ENCODE data around the gene SETD1A. TPM values are rescaled to one million over a fixed set of nuclear protein-coding genes. Genes with fewer than 3 reads are reported as not detected.
A peak's percentile ranks its signal among the peaks of the same experiment; 100 is the strongest.
"Not testable (repeated sequence)": the region's sequence is repeated elsewhere in the genome, so short reads cannot be mapped to it uniquely, and the experiment has no call there.

The SETD1A gene
- total RNA-seq, 1 experiment from 2014 or later, result 2.2 TPM

DNA sequence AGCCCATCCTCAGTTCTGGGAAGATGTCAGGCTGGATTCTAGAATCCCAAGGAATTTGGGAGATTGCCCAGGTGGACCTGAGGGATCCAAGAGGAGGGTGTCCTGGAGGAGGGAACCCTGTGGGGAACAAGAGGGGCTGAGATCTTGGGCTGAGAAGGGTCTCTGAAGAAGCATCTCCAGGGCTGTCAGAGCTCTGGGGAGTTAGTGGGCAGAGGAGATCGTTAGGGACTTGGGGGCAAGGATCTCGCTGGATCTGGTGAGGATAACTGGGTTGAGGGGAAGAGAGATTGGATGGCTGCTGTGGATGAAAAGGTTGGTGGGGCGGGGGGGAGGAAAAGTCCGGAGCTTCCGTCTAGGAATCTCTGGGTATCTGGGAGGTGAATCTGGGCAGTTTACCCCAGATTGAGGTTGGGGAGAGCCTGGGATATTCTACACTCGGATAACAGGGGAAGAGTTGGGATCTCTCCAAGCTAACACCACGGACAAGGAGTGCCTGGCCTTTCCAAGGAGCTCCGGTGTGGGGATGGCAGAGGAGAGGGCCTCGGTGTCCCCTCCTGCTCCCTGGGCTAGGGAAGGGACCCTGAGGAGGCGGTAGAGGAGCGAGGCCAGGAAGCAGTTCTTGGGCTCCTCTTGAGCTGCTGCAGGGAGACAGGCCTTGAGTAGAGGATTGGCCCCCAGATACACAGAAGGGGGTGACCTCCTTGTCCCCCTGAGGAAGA is 32.5 kb upstream of the SETD1A start:
- no peak overlapping the region for H3K27ac ChIP-seq
- H3K27me3 ChIP-seq (replicated peaks), result no peaks in the 10 kb centered on the region
- peak overlapping the region; percentile 57; the same call in 1 of the 2 replicates for H3K4me3 ChIP-seq
- H3K36me3 ChIP-seq, result peaks cover 12% of the 10 kb centered on the region
- DNase-seq (ENCODE audit: low read depth in 1 of 2, low spot score in 2 of 2), result no peak
- no peaks in the 10 kb centered on the region for H3K4me1 ChIP-seq (replicated peaks)
- no peaks in the 10 kb centered on the region for H3K9me3 ChIP-seq (replicated peaks)

DNA sequence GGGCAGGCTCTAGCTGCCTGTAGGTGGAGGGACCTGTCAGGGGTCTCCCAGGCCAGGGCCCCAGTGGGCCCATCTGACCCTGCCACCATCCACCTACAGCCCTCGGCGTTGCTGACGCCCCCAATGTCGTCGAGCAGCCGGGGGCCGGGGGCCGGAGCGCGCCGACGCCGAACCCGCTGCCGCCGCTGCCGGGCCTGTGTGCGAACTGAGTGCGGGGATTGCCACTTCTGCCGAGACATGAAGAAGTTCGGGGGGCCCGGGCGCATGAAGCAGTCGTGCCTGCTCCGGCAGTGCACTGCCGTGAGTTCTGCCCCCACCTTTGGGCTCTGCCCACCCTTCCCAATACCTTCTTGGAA is 31.9 kb upstream of the SETD1A start:
- DNase-seq (ENCODE audit: low read depth in 1 of 2, low spot score in 2 of 2), result no peak
- Histone ChIP-seq H3K4me1 (replicated peaks) (no peaks in the 10 kb centered on the region), H3K36me3 (peaks cover 17% of the 10 kb centered on the region), H3K27ac (no peak overlapping the region), H3K4me3 (no peak overlapping the region), H3K27me3 (replicated peaks) (no peaks in the 10 kb centered on the region), H3K9me3 (replicated peaks) (no peaks in the 10 kb centered on the region)

DNA sequence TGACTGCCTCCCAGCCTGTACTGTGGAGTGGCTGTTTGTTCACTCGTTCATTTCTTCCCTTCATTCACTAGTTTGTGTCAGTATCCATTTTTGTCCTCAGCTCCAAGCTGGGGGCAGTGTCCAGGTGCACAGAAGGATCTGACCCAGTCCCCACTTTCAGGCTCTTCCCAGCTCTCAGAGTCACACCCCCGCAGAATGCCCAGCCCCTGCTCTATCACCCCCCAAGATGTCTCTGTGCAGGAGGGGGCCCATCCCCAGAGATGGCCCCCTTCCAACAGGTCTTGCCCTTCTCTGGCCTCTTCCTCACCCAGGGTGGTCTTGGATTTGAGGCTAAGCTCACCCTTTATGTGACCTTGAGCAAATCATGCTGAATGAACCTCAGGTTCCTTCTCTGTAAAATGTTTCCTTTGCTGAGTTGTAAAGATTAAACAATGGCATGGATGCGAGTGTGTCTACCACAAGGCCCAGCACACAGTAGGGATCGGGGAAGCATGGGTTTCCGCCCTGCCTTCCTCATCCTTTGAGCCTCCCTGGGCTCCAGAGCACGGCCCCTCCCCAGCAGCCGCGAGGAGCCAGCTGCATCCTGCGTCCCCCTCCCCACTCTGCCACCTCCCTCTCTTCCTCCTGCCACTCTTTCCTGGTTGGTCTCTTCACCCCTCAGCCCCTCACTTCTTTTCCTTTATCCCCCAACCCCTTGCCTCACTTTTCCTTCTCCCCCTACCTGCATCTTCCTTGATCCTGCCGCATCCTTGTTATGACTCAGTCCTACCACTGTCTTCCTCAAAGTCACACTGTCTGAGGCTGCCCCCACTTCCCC is 31.4 kb upstream of the SETD1A start:
- no peak overlapping the region for H3K27ac ChIP-seq
- peaks cover 23% of the 10 kb centered on the region for H3K36me3 ChIP-seq
- H3K27me3 ChIP-seq (replicated peaks), result no peaks in the 10 kb centered on the region
- no peak for DNase-seq (ENCODE audit: low read depth in 1 of 2, low spot score in 2 of 2)
- H3K9me3 ChIP-seq (replicated peaks), result no peaks in the 10 kb centered on the region
- H3K4me3 ChIP-seq, result no peak overlapping the region
- H3K4me1 ChIP-seq (replicated peaks), result no peaks in the 10 kb centered on the region

DNA sequence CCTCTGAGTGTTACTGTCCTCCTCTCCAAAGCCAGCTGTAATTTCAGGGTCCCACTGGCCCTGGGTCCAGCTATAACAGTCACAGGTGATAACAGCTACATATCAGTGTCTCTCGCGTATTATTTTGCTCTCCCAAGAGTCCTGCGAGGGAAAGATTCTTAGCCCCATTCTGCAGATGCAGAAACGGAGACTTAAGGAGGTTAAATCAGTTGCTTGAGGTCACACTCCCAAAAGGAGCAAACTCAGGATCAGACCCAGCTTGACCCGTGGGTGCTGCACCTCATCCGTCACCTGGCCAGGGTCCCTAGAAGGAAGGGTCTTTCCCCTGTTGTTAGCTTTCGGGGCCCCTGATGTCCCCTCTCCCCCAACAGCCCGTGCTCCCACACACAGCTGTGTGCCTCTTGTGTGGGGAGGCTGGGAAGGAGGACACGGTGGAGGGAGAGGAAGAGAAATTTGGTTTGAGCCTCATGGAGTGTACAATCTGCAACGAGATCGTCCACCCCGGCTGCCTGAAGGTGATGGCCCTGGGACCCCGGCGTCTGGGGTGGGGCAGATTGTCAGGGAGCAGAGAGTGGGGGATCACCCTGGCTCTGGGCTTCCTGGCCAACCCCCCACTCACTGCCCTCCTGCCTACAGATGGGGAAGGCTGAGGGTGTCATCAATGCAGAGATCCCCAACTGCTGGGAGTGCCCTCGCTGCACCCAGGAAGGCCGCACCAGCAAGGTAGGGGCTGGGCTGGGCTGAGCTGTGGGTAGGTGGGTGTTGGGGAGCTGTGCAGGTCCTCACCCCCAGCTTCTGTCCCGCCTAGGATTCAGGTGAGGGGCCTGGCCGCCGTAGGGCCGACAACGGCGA is 30.4 kb upstream of the SETD1A start:
- peaks cover 29% of the 10 kb centered on the region for H3K36me3 ChIP-seq
- H3K4me3 ChIP-seq, result no peak overlapping the region
- H3K9me3 ChIP-seq (replicated peaks), result no peaks in the 10 kb centered on the region
- H3K27me3 ChIP-seq (replicated peaks), result no peaks in the 10 kb centered on the region
- no peaks in the 10 kb centered on the region for H3K4me1 ChIP-seq (replicated peaks)
- no peak for DNase-seq (ENCODE audit: low read depth in 1 of 2, low spot score in 2 of 2)
- no peak overlapping the region for H3K27ac ChIP-seq

DNA sequence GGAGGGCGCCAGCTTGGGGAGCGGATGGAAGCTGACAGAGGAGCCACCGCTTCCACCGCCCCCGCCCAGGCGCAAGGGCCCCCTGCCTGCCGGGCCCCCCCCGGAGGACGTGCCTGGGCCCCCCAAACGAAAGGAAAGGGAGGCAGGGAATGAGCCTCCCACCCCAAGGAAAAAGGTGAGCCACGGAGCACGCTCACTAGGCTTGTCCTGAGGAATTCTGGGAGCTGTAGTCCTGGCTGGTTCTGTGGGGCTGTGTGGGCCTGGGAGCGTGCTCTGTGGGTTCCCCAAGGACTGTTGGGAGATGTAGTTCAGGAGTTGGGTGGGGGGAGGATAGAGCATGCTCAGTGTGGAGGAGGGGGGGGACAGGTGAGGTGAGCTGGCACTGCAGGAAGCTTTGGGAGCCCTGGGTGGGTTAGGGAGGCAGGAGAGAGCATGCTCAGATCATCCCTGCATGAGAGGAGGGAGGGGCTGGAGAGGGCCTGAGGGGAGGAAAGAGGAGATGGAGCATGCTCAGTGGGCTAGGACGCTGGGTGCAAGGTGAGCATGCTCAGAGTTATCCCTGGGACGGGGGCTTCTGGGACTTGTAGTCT is 29.7 kb upstream of the SETD1A start:
- DNase-seq (ENCODE audit: low read depth in 1 of 2, low spot score in 2 of 2), result no peak
- H3K27ac ChIP-seq, result no peak overlapping the region
- H3K27me3 ChIP-seq (replicated peaks), result no peaks in the 10 kb centered on the region
- no peaks in the 10 kb centered on the region for H3K4me1 ChIP-seq (replicated peaks)
- H3K4me3 ChIP-seq, result no peak overlapping the region
- H3K9me3 ChIP-seq (replicated peaks), result no peaks in the 10 kb centered on the region
- peaks cover 29% of the 10 kb centered on the region for H3K36me3 ChIP-seq

DNA sequence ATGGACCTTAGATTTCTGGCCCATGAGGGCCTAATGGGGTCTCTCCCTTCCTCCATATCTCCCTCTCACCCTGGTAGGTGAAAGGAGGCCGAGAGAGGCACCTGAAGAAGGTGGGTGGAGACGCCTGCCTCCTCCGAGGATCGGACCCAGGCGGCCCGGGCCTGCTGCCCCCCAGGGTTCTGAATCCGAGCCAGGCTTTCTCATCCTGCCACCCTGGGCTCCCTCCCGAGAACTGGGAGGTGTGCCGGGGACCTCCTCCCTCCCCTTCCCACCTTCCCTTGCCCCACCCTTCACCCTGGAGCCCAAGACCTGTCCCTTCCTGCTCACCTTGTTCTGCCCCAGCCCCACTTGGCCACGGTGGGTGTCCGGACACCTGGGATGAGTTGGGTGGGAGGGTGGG is 29.2 kb upstream of the SETD1A start:
- H3K4me1 ChIP-seq (replicated peaks), result no peaks in the 10 kb centered on the region
- DNase-seq (ENCODE audit: low read depth in 1 of 2, low spot score in 2 of 2), result no peak
- no peaks in the 10 kb centered on the region for H3K9me3 ChIP-seq (replicated peaks)
- H3K36me3 ChIP-seq, result peaks cover 29% of the 10 kb centered on the region
- no peak overlapping the region for H3K4me3 ChIP-seq
- no peak overlapping the region for H3K27ac ChIP-seq
- H3K27me3 ChIP-seq (replicated peaks), result no peaks in the 10 kb centered on the region

DNA sequence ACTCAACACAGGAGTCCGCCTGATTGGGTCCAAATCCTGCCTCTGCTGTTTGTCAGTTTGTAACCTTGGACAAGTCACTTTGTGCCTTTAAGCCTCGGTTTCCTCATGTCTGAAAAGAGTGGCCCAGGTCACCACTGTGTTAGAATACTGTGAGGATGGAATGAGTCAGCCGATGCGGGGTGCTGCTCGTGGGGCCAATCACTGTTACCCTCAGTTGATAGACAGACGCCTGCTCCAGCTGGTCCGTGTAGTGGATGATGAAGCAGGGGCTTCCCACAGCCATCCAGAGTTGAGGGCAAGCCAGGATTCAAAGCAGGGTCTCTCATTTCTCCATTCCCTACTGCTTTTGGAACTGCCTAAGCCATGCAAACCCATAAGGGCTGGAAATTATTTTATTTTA is 28.4 kb upstream of the SETD1A start:
- DNase-seq (ENCODE audit: low read depth in 1 of 2, low spot score in 2 of 2), result no peak
- H3K27me3 ChIP-seq (replicated peaks), result no peaks in the 10 kb centered on the region

DNA sequence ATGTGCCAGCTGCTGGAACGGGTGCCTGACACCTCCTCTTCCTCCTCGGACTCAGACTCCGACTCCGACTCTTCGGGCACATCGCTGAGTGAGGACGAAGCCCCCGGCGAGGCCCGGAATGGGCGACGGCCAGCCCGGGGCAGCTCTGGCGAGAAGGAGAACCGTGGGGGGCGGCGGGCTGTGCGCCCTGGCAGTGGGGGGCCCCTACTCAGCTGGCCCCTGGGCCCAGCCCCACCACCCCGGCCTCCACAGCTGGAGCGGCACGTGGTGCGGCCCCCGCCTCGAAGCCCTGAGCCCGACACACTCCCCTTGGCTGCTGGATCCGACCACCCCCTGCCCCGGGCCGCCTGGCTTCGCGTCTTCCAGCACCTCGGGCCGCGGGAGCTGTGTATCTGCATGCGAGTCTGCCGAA is 27.4 kb upstream of the SETD1A start:
- Histone ChIP-seq H3K36me3 (peaks cover 36% of the 10 kb centered on the region), H3K4me3 (no peak overlapping the region), H3K9me3 (replicated peaks) (no peaks in the 10 kb centered on the region), H3K27me3 (replicated peaks) (no peaks in the 10 kb centered on the region), H3K27ac (no peak overlapping the region), H3K4me1 (replicated peaks) (no peaks in the 10 kb centered on the region)
- no peak for DNase-seq (ENCODE audit: low read depth in 1 of 2, low spot score in 2 of 2)

More for the DNA sequence above, 28.4 kb upstream of the SETD1A start:
- no peak overlapping the region for H3K4me3 ChIP-seq
- no peak overlapping the region for H3K27ac ChIP-seq
- no peaks in the 10 kb centered on the region for H3K9me3 ChIP-seq (replicated peaks)
- no peaks in the 10 kb centered on the region for H3K4me1 ChIP-seq (replicated peaks)
- peaks cover 29% of the 10 kb centered on the region for H3K36me3 ChIP-seq

DNA sequence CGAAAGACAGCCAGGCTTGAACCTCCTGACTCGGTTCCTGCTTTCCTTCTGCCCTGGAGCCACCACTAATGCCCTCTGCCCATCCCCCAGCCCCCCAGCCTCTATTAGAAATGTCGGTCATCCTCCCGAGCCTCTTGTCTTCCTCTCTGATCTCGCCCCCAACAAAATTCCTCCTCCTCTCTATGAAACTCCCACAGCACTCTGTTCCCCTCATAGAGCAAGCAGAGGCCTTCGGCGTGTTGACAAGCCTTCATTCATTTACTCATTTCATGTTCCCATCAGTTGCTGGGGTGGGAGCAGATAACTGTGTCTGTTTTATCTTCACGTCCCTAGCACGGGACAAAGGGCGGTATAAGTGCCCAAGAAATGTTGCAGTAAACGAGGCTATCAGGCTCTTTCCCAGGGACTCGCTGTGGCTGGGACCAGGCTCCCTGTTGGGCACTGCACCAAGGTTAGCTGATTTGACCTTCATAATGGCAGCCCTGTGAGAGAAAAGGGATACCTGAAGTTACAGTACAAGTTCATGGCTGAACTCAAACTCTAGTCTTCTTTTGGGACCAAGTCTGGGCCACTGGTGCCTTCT is 26.4 kb upstream of the SETD1A start:
- Histone ChIP-seq H3K4me3 (no peak overlapping the region), H3K27me3 (replicated peaks) (no peaks in the 10 kb centered on the region), H3K36me3 (peaks cover 44% of the 10 kb centered on the region)

DNA sequence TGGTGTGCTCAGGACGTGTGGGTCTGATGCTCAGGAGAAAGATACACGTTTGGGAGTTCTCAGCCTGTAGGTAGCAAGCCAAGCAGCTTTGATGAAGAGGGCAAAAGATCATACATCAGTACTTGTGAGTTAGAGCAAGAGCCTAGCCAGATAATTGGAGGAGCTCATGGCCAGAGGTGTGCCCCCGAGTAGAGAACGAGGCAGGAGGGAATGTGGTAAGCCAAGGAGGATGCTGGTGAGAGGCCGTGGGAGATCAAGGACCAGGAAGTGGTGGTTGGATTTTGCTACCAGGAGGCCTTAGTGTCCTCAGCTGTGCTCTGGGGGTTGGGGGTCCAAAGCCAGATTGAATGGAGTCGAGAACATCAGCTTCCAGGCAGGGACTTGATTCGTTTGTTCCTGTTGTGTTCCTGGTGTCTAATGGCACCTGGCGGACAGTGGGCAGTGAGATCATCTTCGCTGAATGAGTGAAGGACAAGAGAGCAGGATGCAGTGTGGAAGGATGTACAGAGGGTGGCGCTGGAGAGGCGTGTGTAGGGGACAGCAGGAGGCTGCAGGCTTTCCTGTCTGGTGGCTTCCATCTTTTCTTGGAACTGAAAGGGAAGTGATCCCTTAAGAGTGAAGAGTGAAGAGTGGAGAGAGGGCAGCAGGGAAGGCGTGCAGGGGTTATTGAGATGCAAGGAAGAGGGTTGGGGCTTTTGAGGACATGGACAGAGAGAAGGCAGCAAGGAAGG is 22.6 kb upstream of the SETD1A start:
- Histone ChIP-seq H3K36me3 (peaks cover 36% of the 10 kb centered on the region), H3K4me1 (replicated peaks) (no peaks in the 10 kb centered on the region), H3K4me3 (no peak overlapping the region), H3K9me3 (replicated peaks) (no peaks in the 10 kb centered on the region), H3K27ac (no peak overlapping the region), H3K27me3 (replicated peaks) (no peaks in the 10 kb centered on the region)
- DNase-seq (ENCODE audit: low read depth in 1 of 2, low spot score in 2 of 2), result no peak

More for the DNA sequence above, 26.4 kb upstream of the SETD1A start:
- Histone ChIP-seq H3K4me1 (replicated peaks) (no peaks in the 10 kb centered on the region), H3K9me3 (replicated peaks) (no peaks in the 10 kb centered on the region), H3K27ac (no peak overlapping the region)
- no peak for DNase-seq (ENCODE audit: low read depth in 1 of 2, low spot score in 2 of 2)

DNA sequence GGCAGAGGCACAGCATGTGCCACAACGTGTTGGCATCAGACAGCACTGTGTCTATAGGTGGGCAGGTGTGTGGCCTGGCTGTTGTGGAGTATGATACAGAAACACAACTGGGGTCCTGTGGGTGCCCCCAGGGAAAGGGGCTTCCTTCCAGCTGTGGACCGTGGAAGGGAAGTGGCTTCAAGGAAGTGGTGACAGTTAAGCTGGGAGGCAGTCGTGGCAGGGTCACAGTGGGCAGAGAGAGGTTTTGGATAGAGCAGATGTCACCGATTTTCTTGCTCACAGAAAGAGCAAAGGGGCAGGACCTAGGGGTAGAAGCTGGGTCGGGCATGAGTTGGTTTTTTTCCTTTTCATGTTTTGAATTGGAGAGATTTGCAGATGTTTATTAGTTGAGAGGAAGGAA is 19.9 kb upstream of the SETD1A start:
- H3K36me3 ChIP-seq, result peaks cover 28% of the 10 kb centered on the region
- DNase-seq (ENCODE audit: low read depth in 1 of 2, low spot score in 2 of 2), result no peak
- no peaks in the 10 kb centered on the region; the same call in 1 of the 2 replicates for H3K4me1 ChIP-seq (replicated peaks)
- no peaks in the 10 kb centered on the region for H3K9me3 ChIP-seq (replicated peaks)
- no peaks in the 10 kb centered on the region for H3K27me3 ChIP-seq (replicated peaks)
- no peak overlapping the region for H3K4me3 ChIP-seq
- H3K27ac ChIP-seq, result no peak overlapping the region

DNA sequence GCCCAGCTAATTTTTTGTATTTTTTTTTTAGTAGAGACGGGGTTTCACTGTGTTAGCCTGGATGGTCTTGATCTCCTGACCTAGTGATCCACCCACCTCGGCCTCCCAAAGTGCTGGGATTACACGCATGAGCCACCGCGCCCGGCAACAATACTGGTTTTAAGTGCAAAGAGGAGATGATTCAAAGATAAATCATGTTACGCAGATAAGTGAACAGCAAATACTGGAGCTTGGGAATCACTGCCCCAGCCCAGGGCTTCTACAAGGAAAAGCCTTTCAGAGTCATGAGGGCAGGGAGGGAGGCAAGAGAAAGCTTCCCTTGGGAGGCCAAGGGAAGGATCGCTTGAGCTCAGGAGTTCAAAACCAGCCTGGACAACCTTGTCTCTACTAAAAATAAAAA is 18.0 kb upstream of the SETD1A start:
- H3K36me3 ChIP-seq, result peaks cover 38% of the 10 kb centered on the region
- DNase-seq (ENCODE audit: low read depth in 1 of 2, low spot score in 2 of 2); H3K9me3 ChIP-seq (replicated peaks); H3K4me1 ChIP-seq (replicated peaks); H3K4me3 ChIP-seq; H3K27me3 ChIP-seq (replicated peaks); H3K27ac ChIP-seq: not testable (repeated sequence)

All from SJSA1 (cell line).